PC-3 (cell line): ENCODE data around the gene ITPR3. TPM values are rescaled to one million over a fixed set of nuclear protein-coding genes. Genes with fewer than 3 reads are reported as not detected.

Experiments used
- ATAC-seq: fragments of 200-7000 bp; cut with Tn5 transposase; 2 replicates; pipeline ENCODE4 v1.9.1; 2020; ENCODE audit warnings: mild to moderate bottlenecking, moderate library complexity
- BruUV-seq: library from RNA; stranded (reverse); fragments of 400-500 nt; replicated peaks from 2 replicates; lab custom pipeline; 2021; lab: Mats Ljungman, UMichigan
- CTCF ChIA-PET: fragments of 300-600 bp; sonication (Branson Sonifier 250); formaldehyde crosslinking; loops from one replicate; lab custom pipeline; 2022; ENCODE audit warnings: antibody characterized with exemption; lab: Charles Lee
- POLR2A ChIA-PET: fragments of 300-600 bp; sonication (Branson Sonifier 250); formaldehyde crosslinking; loops from one replicate; lab custom pipeline; 2022; ENCODE audit warnings: antibody characterized with exemption; ENCODE audit not compliant: unreplicated experiment; lab: Charles Lee
- DNase-seq: peaks from one replicate; pipeline ENCODE4 v3.0.0-alpha.2; 2015
- H2AFZ ChIP-seq: fragments of 300-600 bp; sonication (generic); 2 replicates; pipeline ENCODE4 v1.6.0; 2016; ENCODE audit warnings: antibody characterized with exemption, low read length
- H3F3A ChIP-seq: fragments of 300-600 bp; sonication (generic); one replicate; pipeline ENCODE4 v1.6.0; 2017; ENCODE audit warnings: antibody characterized with exemption, low read length, control low read depth, mild to moderate bottlenecking; ENCODE audit not compliant: unreplicated experiment
- H3K27ac ChIP-seq: fragments of 300-600 bp; sonication (generic); 2 replicates; pipeline ENCODE4 v1.5.1; 2016; ENCODE audit warnings: mild to moderate bottlenecking, low read length
- H3K27me3 ChIP-seq: fragments of 300-600 bp; sonication (generic); 2 replicates; pipeline ENCODE4 v1.6.1; 2016; ENCODE audit warnings: low read length, mixed read lengths
- H3K36me3 ChIP-seq: fragments of 300-600 bp; sonication (generic); 2 replicates; pipeline ENCODE4 v1.6.1; 2016; ENCODE audit warnings: low read depth, mixed run types, low read length, mixed read lengths
- H3K4me1 ChIP-seq: fragments of 300-600 bp; sonication (generic); 2 replicates; pipeline ENCODE4 v1.5.1; 2016; ENCODE audit warnings: low read length; ENCODE audit not compliant: insufficient read depth
- H3K4me2 ChIP-seq: fragments of 300-600 bp; sonication (generic); 2 replicates; pipeline ENCODE4 v1.6.0; 2016; ENCODE audit warnings: low read length
- H3K4me3 ChIP-seq: fragments of 300-600 bp; sonication (generic); 2 replicates; pipeline ENCODE4 v1.5.1; 2016; ENCODE audit warnings: mild to moderate bottlenecking, low read length, mixed read lengths
- H3K79me2 ChIP-seq: fragments of 300-600 bp; sonication (generic); 2 replicates; pipeline ENCODE4 v1.6.1; 2017; ENCODE audit warnings: low read length, mixed read lengths
- H3K9ac ChIP-seq: fragments of 300-600 bp; sonication (generic); 2 replicates; pipeline ENCODE4 v1.6.0; 2016; ENCODE audit warnings: mild to moderate bottlenecking, low read length
- H3K9me2 ChIP-seq: fragments of 300-600 bp; sonication (generic); replicated peaks from 2 replicates; pipeline ENCODE4 v1.6.1; 2016; ENCODE audit warnings: mixed run types, low read length, mixed read lengths
- H3K9me3 ChIP-seq: fragments of 300-600 bp; sonication (generic); 2 replicates; pipeline ENCODE4 v1.6.1; 2016; ENCODE audit warnings: low read length, mixed read lengths
- H4K20me1 ChIP-seq: fragments of 300-600 bp; sonication (generic); 2 replicates; pipeline ENCODE4 v1.6.1; 2016; ENCODE audit warnings: low read length, mixed read lengths
- EZH2 ChIP-seq: fragments of 300-600 bp; sonication (generic); IDR thresholded peaks from one replicate; pipeline ENCODE4 v1.6.1; 2017; ENCODE audit warnings: antibody characterized with exemption, mild to moderate bottlenecking, low read length; ENCODE audit not compliant: unreplicated experiment
- EZH2phosphoT487 ChIP-seq: fragments of 300-600 bp; sonication (generic); IDR thresholded peaks from 2 replicates; pipeline ENCODE4 v1.6.1; 2018; ENCODE audit warnings: mild to moderate bottlenecking, antibody characterized with exemption, low read length, borderline replicate concordance
- intact Hi-C: fragments of 100-400 bp; cut with micrococcal nuclease; formaldehyde crosslinking; loops from 2 replicates; pipeline ENCODE4 v1.9.0; 2023
- total RNA-seq: library from RNA; depleted of rRNA; stranded (reverse); fragments of >200 nt; gene quantifications from 2 replicates; pipeline ENCODE4 v1.2.3, GENCODE V29; 2014
- TF ChIP-seq, protein P1 (sequence below): fragments of 300-600 bp; sonication (generic); conservative IDR thresholded peaks from 2 replicates; pipeline ENCODE4 v1.5.1; 2017; ENCODE audit warnings: antibody characterized with exemption, low read depth, mild to moderate bottlenecking, low read length

Gene ITPR3
- total RNA-seq, 1 experiment from 2014 or later: 41.8 TPM

DNA sequence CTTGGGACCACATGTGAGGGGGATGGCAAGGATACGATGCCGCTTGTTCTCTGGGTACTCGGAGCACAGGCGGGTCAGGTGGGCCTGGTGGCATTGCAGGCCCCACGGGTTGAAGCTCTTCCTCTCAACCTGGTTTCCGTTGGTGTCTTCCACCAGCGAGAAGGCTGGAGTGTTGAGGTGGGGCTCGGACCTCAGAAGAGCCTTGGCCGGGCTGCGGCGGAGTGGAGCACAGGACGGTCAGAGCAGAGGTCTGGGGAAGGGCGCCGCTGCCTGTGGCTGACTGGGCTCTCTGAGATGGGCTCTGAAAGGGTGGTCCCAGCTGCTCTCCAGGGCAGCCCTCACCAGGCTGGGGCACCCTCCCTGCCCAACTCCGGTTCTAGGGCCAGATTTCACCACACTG lies 105.6 kb downstream of the ITPR3 start:
- Histone ChIP-seq H3F3A (no peaks in the 10 kb centered on the region), H3K27me3 (peaks cover 19% of the 10 kb centered on the region)
- intact Hi-C loops: no loop called here

DNA sequence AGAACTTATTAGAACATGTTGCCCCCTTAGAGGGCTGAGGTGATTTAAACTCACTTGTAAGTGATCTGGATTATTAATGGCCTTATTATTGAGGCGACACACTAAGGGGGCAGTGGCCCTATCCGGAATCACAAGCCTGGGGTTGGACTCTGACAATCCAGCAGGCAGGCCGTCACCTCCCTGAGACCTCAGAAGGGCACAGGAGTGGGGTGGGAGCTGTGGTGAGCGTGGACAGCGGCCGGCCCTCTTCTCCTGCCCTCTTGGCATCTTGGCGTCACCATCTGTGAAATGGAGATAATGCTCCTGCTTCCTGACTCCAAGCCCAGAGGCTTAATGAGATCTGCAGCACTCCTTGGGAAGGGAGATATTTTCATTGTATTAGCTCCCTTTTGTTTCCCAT lies 106.0 kb downstream of the ITPR3 start:
- Histone ChIP-seq H3K4me1 (peaks cover 8% of the 10 kb centered on the region), H3F3A (no peaks in the 10 kb centered on the region), H3K27me3 (peaks cover 19% of the 10 kb centered on the region), H3K4me3 (no peak overlapping the region), H3K9me2 (no peaks in the 10 kb centered on the region), H3K36me3 (no peaks in the 10 kb centered on the region), H4K20me1 (no peaks in the 10 kb centered on the region), H3K79me2 (no peaks in the 10 kb centered on the region), H3K27ac (no peak overlapping the region), H3K9ac (no peak overlapping the region), H3K4me2 (no peak overlapping the region), H2AFZ (no peak overlapping the region), H3K9me3 (no peaks in the 10 kb centered on the region)
- POLR2A ChIA-PET: interaction anchor here (0.6 kb wide), 1 partner anchor 11 kb away, joined by 4 read pairs; no protein-coding TSS in a partner anchor
- CTCF ChIA-PET: no interaction called here
- intact Hi-C loops: no loop called here
- DNase-seq: no peak
- BruUV-seq: no TSS peak
- ATAC-seq: no peak
- TF ChIP-seq, protein P1, sequence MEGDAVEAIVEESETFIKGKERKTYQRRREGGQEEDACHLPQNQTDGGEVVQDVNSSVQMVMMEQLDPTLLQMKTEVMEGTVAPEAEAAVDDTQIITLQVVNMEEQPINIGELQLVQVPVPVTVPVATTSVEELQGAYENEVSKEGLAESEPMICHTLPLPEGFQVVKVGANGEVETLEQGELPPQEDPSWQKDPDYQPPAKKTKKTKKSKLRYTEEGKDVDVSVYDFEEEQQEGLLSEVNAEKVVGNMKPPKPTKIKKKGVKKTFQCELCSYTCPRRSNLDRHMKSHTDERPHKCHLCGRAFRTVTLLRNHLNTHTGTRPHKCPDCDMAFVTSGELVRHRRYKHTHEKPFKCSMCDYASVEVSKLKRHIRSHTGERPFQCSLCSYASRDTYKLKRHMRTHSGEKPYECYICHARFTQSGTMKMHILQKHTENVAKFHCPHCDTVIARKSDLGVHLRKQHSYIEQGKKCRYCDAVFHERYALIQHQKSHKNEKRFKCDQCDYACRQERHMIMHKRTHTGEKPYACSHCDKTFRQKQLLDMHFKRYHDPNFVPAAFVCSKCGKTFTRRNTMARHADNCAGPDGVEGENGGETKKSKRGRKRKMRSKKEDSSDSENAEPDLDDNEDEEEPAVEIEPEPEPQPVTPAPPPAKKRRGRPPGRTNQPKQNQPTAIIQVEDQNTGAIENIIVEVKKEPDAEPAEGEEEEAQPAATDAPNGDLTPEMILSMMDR: no peak
- TF ChIP-seq EZH2 (no peak), EZH2phosphoT487 (no peak)

More for the DNA sequence above, 105.6 kb downstream of the ITPR3 start:
- H3K9ac ChIP-seq: no peak overlapping the region
- DNase-seq (no peak), ATAC-seq (no peak)
- TF ChIP-seq, protein P1: no peak
- no peak for TF ChIP-seq EZH2phosphoT487
- H3K9me2 ChIP-seq: no peaks in the 10 kb centered on the region
- no peak overlapping the region for H3K4me2 ChIP-seq
- peaks cover 6% of the 10 kb centered on the region for H3K4me1 ChIP-seq
- H3K9me3 ChIP-seq: no peaks in the 10 kb centered on the region
- ChIA-PET POLR2A (interaction anchor here (0.6 kb wide), 1 partner anchor 11 kb away, joined by 4 read pairs; no protein-coding TSS in a partner anchor), CTCF (no interaction called here)
- H3K79me2 ChIP-seq: no peaks in the 10 kb centered on the region
- H2AFZ ChIP-seq: no peak overlapping the region
- no peak overlapping the region for H3K27ac ChIP-seq
- H3K4me3 ChIP-seq: no peak overlapping the region
- no peaks in the 10 kb centered on the region for H4K20me1 ChIP-seq
- no TSS peak for BruUV-seq
- H3K36me3 ChIP-seq: no peaks in the 10 kb centered on the region

DNA sequence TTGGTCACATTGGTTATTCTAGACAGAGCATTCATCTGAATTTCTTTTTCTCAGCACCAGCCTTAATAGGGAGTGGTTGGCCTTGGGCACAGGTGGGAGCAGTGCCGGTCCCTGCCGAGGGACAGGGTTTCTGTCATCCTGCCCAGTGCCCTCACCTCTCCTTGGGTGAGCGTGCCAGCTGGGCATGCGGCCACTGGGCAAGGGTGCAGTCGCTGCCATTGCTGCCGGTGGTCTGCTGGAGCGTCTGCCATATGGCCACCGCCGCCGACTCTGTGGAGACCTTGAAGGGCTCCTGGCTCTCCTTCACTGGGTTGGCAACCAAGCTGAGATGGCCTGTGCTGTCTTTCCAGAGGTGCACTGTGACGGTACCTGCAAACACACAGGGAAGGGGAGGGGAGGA lies 106.8 kb downstream of the ITPR3 start:
- H3K9me2 ChIP-seq: no peaks in the 10 kb centered on the region
- TF ChIP-seq EZH2 (no peak), EZH2phosphoT487 (no peak)
- TF ChIP-seq, protein P1: no peak
- no peak for DNase-seq
- H3K79me2 ChIP-seq: no peaks in the 10 kb centered on the region
- H3K4me3 ChIP-seq: no peak overlapping the region
- no peaks in the 10 kb centered on the region for H3K9me3 ChIP-seq
- intact Hi-C loops: no loop called here
- H2AFZ ChIP-seq: no peak overlapping the region
- H3K36me3 ChIP-seq: no peaks in the 10 kb centered on the region
- POLR2A ChIA-PET: no interaction called here
- no peak overlapping the region for H3K4me2 ChIP-seq
- CTCF ChIA-PET: no interaction called here
- peaks cover 17% of the 10 kb centered on the region for H3K27me3 ChIP-seq
- no peaks in the 10 kb centered on the region for H3F3A ChIP-seq
- BruUV-seq: no TSS peak
- ATAC-seq: no peak
- no peak overlapping the region for H3K27ac ChIP-seq
- no peak overlapping the region for H3K9ac ChIP-seq
- H4K20me1 ChIP-seq: no peaks in the 10 kb centered on the region
- peaks cover 16% of the 10 kb centered on the region for H3K4me1 ChIP-seq
